Ovary (tissue), 3 donors: ENCODE results near the gene MFNG.

Experiments
- EP300 ChIP-seq: sonication (generic); formaldehyde crosslinking; IDR thresholded peaks from one replicate; pipeline ENCODE4 v1.6.1; 2017; ENCODE audit warnings: antibody characterized with exemption
- POLR2A ChIP-seq: fragments of 450-650 bp; IDR thresholded peaks from one replicate; pipeline ENCODE4 v1.6.1; 2017; ENCODE audit warnings: antibody characterized with exemption, mild to moderate bottlenecking, moderate library complexity
- TF ChIP-seq, protein P1 (sequence below), 3 donors: fragments of 450-650 bp in 2 of 3; fragments of 200-600 bp in 1 of 3; IDR thresholded peaks; one replicate each; pipeline versions ENCODE4 v1.5.1 to v1.8.0; 2016 to 2022; ENCODE audit warnings: antibody characterized with exemption in 3 of 3, mild to moderate bottlenecking in 1 of 3
- donor health status: DM: no; HTN: no; CAD: no.

DNA sequence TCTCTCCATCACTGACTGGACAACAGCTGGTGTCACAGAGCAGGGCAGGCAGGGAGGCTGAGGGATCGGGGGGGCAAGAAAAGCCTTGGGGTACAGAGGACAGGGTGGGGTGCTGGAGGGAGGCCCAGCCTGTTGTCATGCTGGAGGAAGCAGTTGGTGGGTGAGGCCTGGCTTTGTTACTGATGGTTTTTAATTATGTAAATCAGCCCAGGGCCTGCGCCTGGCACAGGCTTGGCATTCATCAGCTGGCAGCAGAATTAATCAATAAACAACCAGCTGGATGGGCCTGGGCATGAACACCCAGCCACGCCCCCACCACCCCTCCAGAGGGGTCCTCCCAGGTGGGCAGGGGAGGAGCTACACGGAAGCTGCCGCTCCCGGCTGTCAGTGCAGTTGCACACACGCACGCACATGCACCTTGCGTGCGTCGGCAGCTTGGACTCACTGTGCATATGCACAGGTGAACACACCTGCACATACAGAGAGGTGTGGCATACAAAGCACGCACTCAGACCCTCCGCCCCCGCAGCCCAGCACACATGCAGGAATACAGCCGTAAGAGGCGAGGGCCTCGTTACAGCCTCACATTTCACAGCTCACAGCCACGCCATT lies 37.6 kb downstream of the MFNG start:
- TF ChIP-seq, protein P1, sequence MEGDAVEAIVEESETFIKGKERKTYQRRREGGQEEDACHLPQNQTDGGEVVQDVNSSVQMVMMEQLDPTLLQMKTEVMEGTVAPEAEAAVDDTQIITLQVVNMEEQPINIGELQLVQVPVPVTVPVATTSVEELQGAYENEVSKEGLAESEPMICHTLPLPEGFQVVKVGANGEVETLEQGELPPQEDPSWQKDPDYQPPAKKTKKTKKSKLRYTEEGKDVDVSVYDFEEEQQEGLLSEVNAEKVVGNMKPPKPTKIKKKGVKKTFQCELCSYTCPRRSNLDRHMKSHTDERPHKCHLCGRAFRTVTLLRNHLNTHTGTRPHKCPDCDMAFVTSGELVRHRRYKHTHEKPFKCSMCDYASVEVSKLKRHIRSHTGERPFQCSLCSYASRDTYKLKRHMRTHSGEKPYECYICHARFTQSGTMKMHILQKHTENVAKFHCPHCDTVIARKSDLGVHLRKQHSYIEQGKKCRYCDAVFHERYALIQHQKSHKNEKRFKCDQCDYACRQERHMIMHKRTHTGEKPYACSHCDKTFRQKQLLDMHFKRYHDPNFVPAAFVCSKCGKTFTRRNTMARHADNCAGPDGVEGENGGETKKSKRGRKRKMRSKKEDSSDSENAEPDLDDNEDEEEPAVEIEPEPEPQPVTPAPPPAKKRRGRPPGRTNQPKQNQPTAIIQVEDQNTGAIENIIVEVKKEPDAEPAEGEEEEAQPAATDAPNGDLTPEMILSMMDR (IDR thresholded peaks at IDR 0.05) = no peak
- TF ChIP-seq POLR2A (no peak), EP300 (no peak)
